Measurements from ENCODE around the gene VTI1B. TPM values are rescaled to one million over a fixed set of nuclear protein-coding genes. Genes with fewer than 3 reads are reported as not detected.

Gene VTI1B
- total and polyA plus RNA-seq, 2 donors (not counting 3 experiments of a cell fraction or from before 2014, with no cell fraction given) = 23.8 to 90.0 TPM

DNA sequence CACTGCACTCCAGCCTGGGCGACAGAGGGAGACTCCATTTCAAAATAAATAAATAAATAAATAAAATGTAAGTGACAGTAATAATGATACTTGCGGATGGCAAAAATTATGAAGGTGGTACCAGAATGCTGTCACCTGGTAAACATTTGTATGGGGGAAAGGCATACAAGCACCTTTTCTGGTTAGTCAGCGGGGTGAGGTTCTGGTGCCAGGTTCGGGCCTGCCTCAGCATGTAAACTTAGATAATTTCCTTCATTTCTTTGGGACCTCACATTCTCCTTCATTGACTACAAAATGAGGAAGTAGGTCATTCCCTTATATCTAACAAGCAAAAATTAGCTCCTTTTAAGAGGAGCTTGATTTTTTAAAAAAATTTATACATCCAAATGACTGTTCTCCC lies 10.8 kb downstream of the VTI1B start:
- H4K20me1 ChIP-seq (replicated peaks; ENCODE audit: control insufficient read depth, extremely low read depth, insufficient read depth, low read length) = peaks cover 4% of the 10 kb centered on the region
- dilution Hi-C loops (cut with MboI; ENCODE audit: extremely low pct_ligation_motif_present, low sequenced_read_pairs) = no loop called here
- no peaks in the 10 kb centered on the region for H3K27me3 ChIP-seq (ENCODE audit: control insufficient read depth in 2 of 2, insufficient read depth in 2 of 2, low read length in 2 of 2)

More for the DNA sequence above, 10.8 kb downstream of the VTI1B start:
- intact Hi-C loops (cut with micrococcal nuclease) = no loop called here
- Histone ChIP-seq H3K79me2 (ENCODE audit: control insufficient read depth, insufficient read depth, low read length) (peaks cover 31% of the 10 kb centered on the region), H2AFZ (ENCODE audit: low read depth, low read length) (no peak overlapping the region), H3K9me1 (replicated peaks; ENCODE audit: control insufficient read depth, extremely low read depth, insufficient read depth, low read length) (no peaks in the 10 kb centered on the region), H3K27ac (ENCODE audit: insufficient read depth, low read depth, low read length) (no peak overlapping the region), H3K4me1 (ENCODE audit: control insufficient read depth, extremely low read depth, insufficient read depth, low read length) (no peaks in the 10 kb centered on the region), H3K9ac (replicated peaks; ENCODE audit: extremely low read depth, insufficient read depth, low read length) (no peak overlapping the region), H3K4me2 (ENCODE audit: insufficient read depth, low read length) (no peak overlapping the region), H3K4me3 (replicated peaks in 1 of 3; ENCODE audit: insufficient read depth in 1 of 3, low read depth in 1 of 3, low read length in 3 of 3) (no peak overlapping the region), H3K36me3 (ENCODE audit: control insufficient read depth in 2 of 2, extremely low read depth in 1 of 2, insufficient read depth in 2 of 2, low read length in 2 of 2) (peaks cover 0 to 2% of the 10 kb centered on the region in 2 experiments), H3K9me3 (replicated peaks; ENCODE audit: control insufficient read depth, insufficient read depth, low read length) (no peaks in the 10 kb centered on the region)
- ChIA-PET POLR2A (interaction anchor here (1.5 kb wide), 1 partner anchor 64 kb away, joined by 3 read pairs; the partner anchor contains the start of gene PIGH), CTCF (interaction anchor here (0.9 to 15.5 kb wide), 6 partner anchors 41 to 137 kb away, joined by 3 to 437 read pairs (median 6); partner anchors contain the start of gene ARG2)
- no TSS peak for BruUV-seq (replicated peaks)
- DNase-seq (ENCODE audit: low read depth, low spot score) (no peak), FAIRE-seq (no peak)
- TF ChIP-seq FOS (IDR thresholded peaks at IDR 0.05; ENCODE audit: borderline replicate concordance, insufficient read depth, low read length) (no peak), EZH2 (IDR thresholded peaks at IDR 0.05; ENCODE audit: borderline replicate concordance, low read depth, low read length, severe bottlenecking) (no peak), MYC (IDR thresholded peaks at IDR 0.05; ENCODE audit: low read depth, low read length) (no peak), POLR2A (IDR thresholded peaks at IDR 0.05; ENCODE audit: low read depth, low read length) (no peak), JUN (IDR thresholded peaks at IDR 0.05; ENCODE audit: borderline replicate concordance, insufficient read depth, insufficient read length, low read depth) (no peak), POLR2AphosphoS5 (IDR thresholded peaks at IDR 0.05; ENCODE audit: insufficient read depth, low read depth, low read length) (no peak), GATA2 (IDR thresholded peaks at IDR 0.05; ENCODE audit: insufficient read depth, insufficient read length, low read depth, low read length) (no peak)
- TF ChIP-seq, protein P1, sequence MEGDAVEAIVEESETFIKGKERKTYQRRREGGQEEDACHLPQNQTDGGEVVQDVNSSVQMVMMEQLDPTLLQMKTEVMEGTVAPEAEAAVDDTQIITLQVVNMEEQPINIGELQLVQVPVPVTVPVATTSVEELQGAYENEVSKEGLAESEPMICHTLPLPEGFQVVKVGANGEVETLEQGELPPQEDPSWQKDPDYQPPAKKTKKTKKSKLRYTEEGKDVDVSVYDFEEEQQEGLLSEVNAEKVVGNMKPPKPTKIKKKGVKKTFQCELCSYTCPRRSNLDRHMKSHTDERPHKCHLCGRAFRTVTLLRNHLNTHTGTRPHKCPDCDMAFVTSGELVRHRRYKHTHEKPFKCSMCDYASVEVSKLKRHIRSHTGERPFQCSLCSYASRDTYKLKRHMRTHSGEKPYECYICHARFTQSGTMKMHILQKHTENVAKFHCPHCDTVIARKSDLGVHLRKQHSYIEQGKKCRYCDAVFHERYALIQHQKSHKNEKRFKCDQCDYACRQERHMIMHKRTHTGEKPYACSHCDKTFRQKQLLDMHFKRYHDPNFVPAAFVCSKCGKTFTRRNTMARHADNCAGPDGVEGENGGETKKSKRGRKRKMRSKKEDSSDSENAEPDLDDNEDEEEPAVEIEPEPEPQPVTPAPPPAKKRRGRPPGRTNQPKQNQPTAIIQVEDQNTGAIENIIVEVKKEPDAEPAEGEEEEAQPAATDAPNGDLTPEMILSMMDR (IDR thresholded peaks at IDR 0.05; ENCODE audit: extremely low read depth in 1 of 2, insufficient read depth in 1 of 2, low read depth in 1 of 2, low read length in 2 of 2) = no peak
- TF ChIP-seq, protein P2, sequence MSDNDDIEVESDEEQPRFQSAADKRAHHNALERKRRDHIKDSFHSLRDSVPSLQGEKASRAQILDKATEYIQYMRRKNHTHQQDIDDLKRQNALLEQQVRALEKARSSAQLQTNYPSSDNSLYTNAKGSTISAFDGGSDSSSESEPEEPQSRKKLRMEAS (IDR thresholded peaks at IDR 0.05; ENCODE audit: insufficient read depth, insufficient read length) = no peak

Measured in endothelial cell of umbilical vein (primary cell).